BE2C (cell line): ENCODE measurements around the gene B3GNT3.
A peak's percentile ranks its signal among the peaks of the same experiment; 100 is the strongest.

Experiments used
- DNase-seq: peaks from one replicate; pipeline ENCODE4 v3.0.0-alpha.2; 2020
- H3K27me3 ChIP-seq: fragments of 250-450 bp; sonication (Bioruptor Pico); 2 replicates; pipeline ENCODE4 v1.5.1; 2020; ENCODE audit warnings: mild to moderate bottlenecking
- H3K36me3 ChIP-seq: fragments of 250-450 bp; sonication (Bioruptor Pico); 2 replicates; pipeline ENCODE4 v1.5.1; 2020; ENCODE audit warnings: mild to moderate bottlenecking
- H3K4me1 ChIP-seq: fragments of 250-450 bp; sonication (Bioruptor Pico); 2 replicates; pipeline ENCODE4 v1.5.1; 2020
- H3K4me3 ChIP-seq: 2 replicates; pipeline ENCODE4 v1.5.1; 2011; ENCODE audit warnings: low read depth, low read length
- H3K9me3 ChIP-seq: fragments of 250-450 bp; sonication (Bioruptor Pico); 2 replicates; pipeline ENCODE4 v1.5.1; 2020
- TF ChIP-seq, protein P1 (sequence below): IDR thresholded peaks from 2 replicates; pipeline ENCODE4 v1.5.1; 2012; ENCODE audit warnings: mild to moderate bottlenecking, low read depth, low read length

Gene B3GNT3

GRCh38 chr19:17784201-17785008 is 10.5 kb upstream of the B3GNT3 start:
- peak; percentile 84 for DNase-seq
- no peaks in the 10 kb centered on the region for H3K27me3 ChIP-seq
- peak overlapping the region; percentile 39 for H3K4me3 ChIP-seq
- H3K9me3 ChIP-seq: no peaks in the 10 kb centered on the region
- no peaks in the 10 kb centered on the region for H3K36me3 ChIP-seq
- no peaks in the 10 kb centered on the region for H3K4me1 ChIP-seq
- TF ChIP-seq, protein P1, sequence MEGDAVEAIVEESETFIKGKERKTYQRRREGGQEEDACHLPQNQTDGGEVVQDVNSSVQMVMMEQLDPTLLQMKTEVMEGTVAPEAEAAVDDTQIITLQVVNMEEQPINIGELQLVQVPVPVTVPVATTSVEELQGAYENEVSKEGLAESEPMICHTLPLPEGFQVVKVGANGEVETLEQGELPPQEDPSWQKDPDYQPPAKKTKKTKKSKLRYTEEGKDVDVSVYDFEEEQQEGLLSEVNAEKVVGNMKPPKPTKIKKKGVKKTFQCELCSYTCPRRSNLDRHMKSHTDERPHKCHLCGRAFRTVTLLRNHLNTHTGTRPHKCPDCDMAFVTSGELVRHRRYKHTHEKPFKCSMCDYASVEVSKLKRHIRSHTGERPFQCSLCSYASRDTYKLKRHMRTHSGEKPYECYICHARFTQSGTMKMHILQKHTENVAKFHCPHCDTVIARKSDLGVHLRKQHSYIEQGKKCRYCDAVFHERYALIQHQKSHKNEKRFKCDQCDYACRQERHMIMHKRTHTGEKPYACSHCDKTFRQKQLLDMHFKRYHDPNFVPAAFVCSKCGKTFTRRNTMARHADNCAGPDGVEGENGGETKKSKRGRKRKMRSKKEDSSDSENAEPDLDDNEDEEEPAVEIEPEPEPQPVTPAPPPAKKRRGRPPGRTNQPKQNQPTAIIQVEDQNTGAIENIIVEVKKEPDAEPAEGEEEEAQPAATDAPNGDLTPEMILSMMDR: peak; percentile 89

DNA sequence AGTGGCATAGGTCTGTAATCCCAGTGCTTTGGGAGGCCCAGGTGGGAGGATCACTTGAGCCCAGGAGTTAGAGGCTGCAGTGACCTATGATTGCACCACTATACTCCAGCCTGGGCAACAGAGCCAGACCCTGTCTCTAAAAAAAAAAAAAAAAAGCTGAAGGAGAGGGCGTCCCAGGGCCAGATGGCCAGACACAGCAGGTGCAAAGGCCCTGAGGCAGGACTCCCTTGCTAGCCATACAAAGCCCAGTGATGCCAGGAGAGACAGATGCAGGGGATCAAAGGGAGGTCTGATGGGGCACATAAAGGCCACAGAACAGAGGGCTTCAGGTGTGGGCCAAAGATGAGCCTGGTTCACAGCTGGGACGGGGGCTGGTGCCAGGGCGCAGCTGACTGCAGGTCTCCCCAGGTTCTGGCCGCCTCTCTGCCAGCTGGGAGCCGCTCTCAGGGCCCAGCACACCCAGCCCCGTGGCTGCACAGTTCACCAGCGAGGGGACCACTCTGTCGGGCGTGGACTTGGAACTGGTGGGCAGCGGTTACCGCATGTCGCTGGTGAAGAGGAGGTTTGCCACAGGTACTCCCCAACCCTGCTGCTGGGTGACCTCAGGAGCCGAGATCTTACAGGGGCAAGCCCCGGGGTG is 7.5 kb upstream of the B3GNT3 start:
- Histone ChIP-seq H3K4me1 (peaks cover 3% of the 10 kb centered on the region), H3K4me3 (no peak overlapping the region), H3K27me3 (no peaks in the 10 kb centered on the region), H3K36me3 (no peaks in the 10 kb centered on the region), H3K9me3 (no peaks in the 10 kb centered on the region)
- TF ChIP-seq, protein P1: no peak
- no peak for DNase-seq

DNA sequence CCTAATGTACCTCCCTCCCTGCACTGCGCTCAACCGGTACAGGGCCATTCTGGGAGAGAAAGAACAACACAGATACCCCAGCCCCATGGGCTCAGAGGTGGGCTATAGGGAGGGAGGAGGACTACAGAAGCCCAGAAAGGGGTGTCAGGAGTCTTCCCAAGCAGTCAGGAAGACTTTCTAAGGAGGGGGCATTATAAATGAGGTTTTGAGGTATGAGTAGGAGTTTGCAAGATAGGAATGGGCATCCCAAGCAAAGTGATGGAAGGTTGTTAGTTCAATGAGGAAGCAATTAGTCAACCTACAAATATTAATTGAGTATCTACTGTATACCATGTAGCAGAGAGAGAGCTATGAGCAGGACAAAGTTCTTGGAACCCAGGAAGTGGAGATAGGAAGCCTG is 6.3 kb upstream of the B3GNT3 start:
- Histone ChIP-seq H3K4me1 (peaks cover 3% of the 10 kb centered on the region), H3K27me3 (no peaks in the 10 kb centered on the region), H3K36me3 (no peaks in the 10 kb centered on the region), H3K4me3 (no peak overlapping the region), H3K9me3 (no peaks in the 10 kb centered on the region)
- TF ChIP-seq, protein P1: no peak
- no peak for DNase-seq

GRCh38 chr19:17790059-17790780 is 4.7 kb upstream of the B3GNT3 start:
- peaks cover 6% of the 10 kb centered on the region for H3K4me1 ChIP-seq
- TF ChIP-seq, protein P1: no peak
- peaks cover 5% of the 10 kb centered on the region; the same call in 1 of the 2 replicates for H3K27me3 ChIP-seq
- H3K4me3 ChIP-seq: no peak overlapping the region
- no peaks in the 10 kb centered on the region for H3K36me3 ChIP-seq
- no peaks in the 10 kb centered on the region for H3K9me3 ChIP-seq
- no peak for DNase-seq

DNA sequence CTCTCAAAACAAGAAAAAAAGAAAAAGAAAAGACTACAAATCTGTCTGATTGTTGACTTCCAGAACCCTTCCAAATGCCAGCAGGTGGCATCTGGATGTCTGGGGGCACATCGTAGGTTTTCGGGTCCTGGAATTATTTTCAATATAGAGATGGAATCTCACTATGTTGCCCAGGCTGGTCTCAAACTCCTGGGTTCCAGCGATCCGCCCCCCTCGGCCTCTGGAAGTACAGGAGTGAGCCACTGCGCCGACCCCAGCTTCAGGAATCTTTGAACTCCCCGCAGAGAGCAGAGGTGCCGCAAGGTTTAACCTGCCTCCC is 567 bp upstream of the B3GNT3 start:
- Histone ChIP-seq H3K27me3 (peaks cover 5% of the 10 kb centered on the region; the same call in 1 of the 2 replicates), H3K9me3 (no peaks in the 10 kb centered on the region), H3K4me1 (peaks cover 6% of the 10 kb centered on the region), H3K36me3 (no peaks in the 10 kb centered on the region), H3K4me3 (no peak overlapping the region)
- DNase-seq: no peak
- TF ChIP-seq, protein P1: no peak

- H3K4me1 ChIP-seq: peaks cover 6% of the 10 kb centered on the region
- H3K4me3 ChIP-seq: no peak overlapping the region
- TF ChIP-seq, protein P1: no peak
- H3K9me3 ChIP-seq: no peaks in the 10 kb centered on the region
- DNase-seq: no peak
- H3K27me3 ChIP-seq: peaks cover 5% of the 10 kb centered on the region; the same call in 1 of the 2 replicates
- H3K36me3 ChIP-seq: no peaks in the 10 kb centered on the region
These were observed 538 bp downstream of the B3GNT3 start for GRCh38 chr19:17795495-17795856.
